Activated naive CD4-positive, alpha-beta T cell treated with anti-CD3 and anti-CD28 coated beads, Interleukin-2, amount 50 U/mL, for 24 hours (primary cell): ENCODE measurements around the gene NFATC2.

Source experiments
- H3K27ac Mint-ChIP-seq: one replicate; pipeline ENCODE4 v1.8.0; 2021; ENCODE audit warnings: mild to moderate bottlenecking, mixed read lengths
- H3K27me3 Mint-ChIP-seq: one replicate; pipeline ENCODE4 v1.8.0; 2021; ENCODE audit warnings: mixed read lengths
- H3K36me3 Mint-ChIP-seq: one replicate; pipeline ENCODE4 v1.8.0; 2021; ENCODE audit warnings: mixed read lengths
- H3K4me1 Mint-ChIP-seq: one replicate; pipeline ENCODE4 v1.8.0; 2021; ENCODE audit warnings: mixed read lengths
- H3K4me3 Mint-ChIP-seq: one replicate; pipeline ENCODE4 v1.8.0; 2021; ENCODE audit warnings: mild to moderate bottlenecking, mixed read lengths
- H3K9me3 Mint-ChIP-seq: one replicate; pipeline ENCODE4 v1.8.0; 2021; ENCODE audit warnings: mixed read lengths

NFATC2 gene

GRCh38 chr20:51440589-51440988 lies 101.9 kb downstream of the NFATC2 start:
- peaks cover 26% of the 10 kb centered on the region for H3K4me1 Mint-ChIP-seq
- no peaks in the 10 kb centered on the region for H3K9me3 Mint-ChIP-seq
- H3K27me3 Mint-ChIP-seq = no peaks in the 10 kb centered on the region
- no peak overlapping the region for H3K4me3 Mint-ChIP-seq
- peaks cover 21% of the 10 kb centered on the region for H3K36me3 Mint-ChIP-seq
- H3K27ac Mint-ChIP-seq = no peak overlapping the region

- Mint-ChIP-seq H3K36me3 (peaks cover 19% of the 10 kb centered on the region), H3K27me3 (no peaks in the 10 kb centered on the region), H3K27ac (no peak overlapping the region), H3K4me3 (no peak overlapping the region), H3K4me1 (peaks cover 18% of the 10 kb centered on the region), H3K9me3 (no peaks in the 10 kb centered on the region)
These were observed 103.3 kb downstream of the NFATC2 start for GRCh38 chr20:51439160-51439689.

- H3K36me3 Mint-ChIP-seq = peaks cover 18% of the 10 kb centered on the region
- peak overlapping the region; percentile 21 for H3K27ac Mint-ChIP-seq
- H3K4me3 Mint-ChIP-seq = no peak overlapping the region
These were observed 104.4 kb downstream of the NFATC2 start for GRCh38 chr20:51438136-51438535.

GRCh38 chr20:51437182-51437924 lies 105.2 kb downstream of the NFATC2 start:
- Mint-ChIP-seq H3K4me3 (no peak overlapping the region), H3K27ac (no peak overlapping the region), H3K27me3 (no peaks in the 10 kb centered on the region), H3K36me3 (peaks cover 19% of the 10 kb centered on the region), H3K4me1 (peaks cover 21% of the 10 kb centered on the region), H3K9me3 (no peaks in the 10 kb centered on the region)

More at GRCh38 chr20:51438136-51438535, 104.4 kb downstream of the NFATC2 start:
- H3K9me3 Mint-ChIP-seq = no peaks in the 10 kb centered on the region
- no peaks in the 10 kb centered on the region for H3K27me3 Mint-ChIP-seq
- H3K4me1 Mint-ChIP-seq = peaks cover 20% of the 10 kb centered on the region

GRCh38 chr20:51434580-51435247 lies 107.8 kb downstream of the NFATC2 start:
- Mint-ChIP-seq H3K36me3 (peaks cover 24% of the 10 kb centered on the region), H3K4me3 (no peak overlapping the region), H3K27ac (no peak overlapping the region), H3K9me3 (no peaks in the 10 kb centered on the region), H3K4me1 (peaks cover 34% of the 10 kb centered on the region), H3K27me3 (no peaks in the 10 kb centered on the region)

GRCh38 chr20:51434026-51434425 lies 108.5 kb downstream of the NFATC2 start:
- peaks cover 30% of the 10 kb centered on the region for H3K4me1 Mint-ChIP-seq
- H3K36me3 Mint-ChIP-seq = peaks cover 22% of the 10 kb centered on the region
- no peaks in the 10 kb centered on the region for H3K9me3 Mint-ChIP-seq
- no peak overlapping the region for H3K4me3 Mint-ChIP-seq
- H3K27ac Mint-ChIP-seq = no peak overlapping the region
- H3K27me3 Mint-ChIP-seq = no peaks in the 10 kb centered on the region

GRCh38 chr20:51432875-51433274 lies 109.6 kb downstream of the NFATC2 start:
- Mint-ChIP-seq H3K27me3 (no peaks in the 10 kb centered on the region), H3K27ac (no peak overlapping the region), H3K36me3 (peaks cover 17% of the 10 kb centered on the region), H3K9me3 (no peaks in the 10 kb centered on the region), H3K4me1 (peaks cover 26% of the 10 kb centered on the region), H3K4me3 (no peak overlapping the region)

- Mint-ChIP-seq H3K27me3 (no peaks in the 10 kb centered on the region), H3K27ac (no peak overlapping the region), H3K4me3 (no peak overlapping the region), H3K4me1 (peaks cover 31% of the 10 kb centered on the region), H3K9me3 (no peaks in the 10 kb centered on the region), H3K36me3 (peaks cover 17% of the 10 kb centered on the region)
These were observed 110.2 kb downstream of the NFATC2 start for GRCh38 chr20:51432251-51432784.

GRCh38 chr20:51431321-51431720 lies 111.2 kb downstream of the NFATC2 start:
- peaks cover 39% of the 10 kb centered on the region for H3K4me1 Mint-ChIP-seq
- no peaks in the 10 kb centered on the region for H3K9me3 Mint-ChIP-seq
- H3K36me3 Mint-ChIP-seq = peaks cover 17% of the 10 kb centered on the region
- peak overlapping the region; percentile 87 for H3K27ac Mint-ChIP-seq
- no peaks in the 10 kb centered on the region for H3K27me3 Mint-ChIP-seq
- no peak overlapping the region for H3K4me3 Mint-ChIP-seq

GRCh38 chr20:51430198-51430950 lies 112.1 kb downstream of the NFATC2 start:
- peaks cover 39% of the 10 kb centered on the region for H3K4me1 Mint-ChIP-seq
- no peaks in the 10 kb centered on the region for H3K9me3 Mint-ChIP-seq
- H3K27me3 Mint-ChIP-seq = no peaks in the 10 kb centered on the region
- no peak overlapping the region for H3K4me3 Mint-ChIP-seq
- H3K27ac Mint-ChIP-seq = no peak overlapping the region
- peaks cover 16% of the 10 kb centered on the region for H3K36me3 Mint-ChIP-seq

- Mint-ChIP-seq H3K4me3 (no peak overlapping the region), H3K27me3 (no peaks in the 10 kb centered on the region), H3K4me1 (peaks cover 42% of the 10 kb centered on the region), H3K36me3 (peaks cover 14% of the 10 kb centered on the region), H3K9me3 (no peaks in the 10 kb centered on the region), H3K27ac (no peak overlapping the region)
These were observed 112.8 kb downstream of the NFATC2 start for GRCh38 chr20:51429696-51430095.

- H3K4me3 Mint-ChIP-seq = no peak overlapping the region
- no peaks in the 10 kb centered on the region for H3K9me3 Mint-ChIP-seq
- peaks cover 43% of the 10 kb centered on the region for H3K4me1 Mint-ChIP-seq
- no peak overlapping the region for H3K27ac Mint-ChIP-seq
- H3K36me3 Mint-ChIP-seq = peaks cover 13% of the 10 kb centered on the region
- H3K27me3 Mint-ChIP-seq = no peaks in the 10 kb centered on the region
These were observed 113.4 kb downstream of the NFATC2 start for GRCh38 chr20:51429144-51429482.

GRCh38 chr20:51428401-51429143 lies 113.9 kb downstream of the NFATC2 start:
- Mint-ChIP-seq H3K36me3 (peaks cover 13% of the 10 kb centered on the region), H3K4me1 (peaks cover 42% of the 10 kb centered on the region), H3K27ac (peak overlapping the region; percentile 37), H3K9me3 (no peaks in the 10 kb centered on the region), H3K4me3 (no peak overlapping the region), H3K27me3 (no peaks in the 10 kb centered on the region)

GRCh38 chr20:51427651-51428291 lies 114.7 kb downstream of the NFATC2 start:
- H3K4me3 Mint-ChIP-seq = no peak overlapping the region
- H3K36me3 Mint-ChIP-seq = peaks cover 7% of the 10 kb centered on the region
- H3K27me3 Mint-ChIP-seq = no peaks in the 10 kb centered on the region
- peak overlapping the region; percentile 37 for H3K27ac Mint-ChIP-seq
- peaks cover 35% of the 10 kb centered on the region for H3K4me1 Mint-ChIP-seq
- no peaks in the 10 kb centered on the region for H3K9me3 Mint-ChIP-seq
